Trophoblast cell (in vitro differentiated cells and primary cell): ENCODE results near the gene FAM107B.

Experiments used
- DNase-seq, 2 donors: peaks; one replicate each; pipeline ENCODE4 v3.0.0-alpha.2; 2016
- H2AFZ ChIP-seq: 2 replicates; pipeline ENCODE4 v1.6.1; 2013; ENCODE audit warnings: low read length, moderate library complexity, mild to moderate bottlenecking; ENCODE audit not compliant: insufficient read depth, poor library complexity
- H2AK5ac ChIP-seq: 2 replicates; pipeline ENCODE4 v1.6.1; 2013; ENCODE audit warnings: mild to moderate bottlenecking, low read length
- H2BK120ac ChIP-seq: 2 replicates; pipeline ENCODE4 v1.6.1; 2013; ENCODE audit warnings: low read length, mild to moderate bottlenecking, moderate library complexity; ENCODE audit not compliant: insufficient read depth, poor library complexity
- H2BK12ac ChIP-seq: 2 replicates; pipeline ENCODE4 v1.6.1; 2013; ENCODE audit warnings: mild to moderate bottlenecking, low read length, moderate library complexity
- H2BK5ac ChIP-seq: 2 replicates; pipeline ENCODE4 v1.6.1; 2013; ENCODE audit warnings: low read length, low read depth, moderate library complexity, mild to moderate bottlenecking; ENCODE audit not compliant: poor library complexity
- H3K14ac ChIP-seq: 2 replicates; pipeline ENCODE4 v1.6.1; 2013; ENCODE audit warnings: mild to moderate bottlenecking, low read length
- H3K18ac ChIP-seq: 2 replicates; pipeline ENCODE4 v1.6.1; 2013; ENCODE audit warnings: mild to moderate bottlenecking, low read length
- H3K23ac ChIP-seq: 2 replicates; pipeline ENCODE4 v1.6.1; 2013; ENCODE audit warnings: low read length
- H3K27ac ChIP-seq: 2 replicates; pipeline ENCODE4 v1.5.1; 2013; ENCODE audit warnings: low read depth, mild to moderate bottlenecking, inconsistent platforms, low read length, moderate library complexity
- H3K27me3 ChIP-seq: 2 replicates; pipeline ENCODE4 v1.6.1; 2013; ENCODE audit warnings: inconsistent platforms, mild to moderate bottlenecking, low read length, moderate library complexity; ENCODE audit not compliant: insufficient read depth
- H3K36me3 ChIP-seq, 2 experiments: 1 replicate in 1 of 2; 2 replicates in 1 of 2; pipeline ENCODE4 v1.6.1; 2013; ENCODE audit warnings: low read length in 2 of 2, mild to moderate bottlenecking in 2 of 2, moderate library complexity in 1 of 2; ENCODE audit not compliant: insufficient read depth in 2 of 2, control insufficient read depth in 1 of 2
- H3K4ac ChIP-seq: 2 replicates; pipeline ENCODE4 v1.6.1; 2013; ENCODE audit warnings: low read depth, mild to moderate bottlenecking, low read length, moderate library complexity
- H3K4me1 ChIP-seq, 2 experiments: 1 replicate in 1 of 2; 2 replicates in 1 of 2; pipeline ENCODE4 v1.6.1; 2013; ENCODE audit warnings: low read length in 2 of 2, mild to moderate bottlenecking in 2 of 2, moderate library complexity in 1 of 2; ENCODE audit not compliant: insufficient read depth in 2 of 2, control insufficient read depth in 1 of 2
- H3K4me2 ChIP-seq: 2 replicates; pipeline ENCODE4 v1.6.1; 2013; ENCODE audit warnings: inconsistent platforms, mild to moderate bottlenecking, low read length, moderate library complexity
- H3K4me3 ChIP-seq: 2 replicates; pipeline ENCODE4 v1.5.1; 2013; ENCODE audit warnings: mild to moderate bottlenecking, low read depth, low read length, inconsistent platforms
- H3K79me1 ChIP-seq: one replicate; pipeline ENCODE4 v1.6.1; 2013; ENCODE audit warnings: low read length
- H3K79me2 ChIP-seq: 2 replicates; pipeline ENCODE4 v1.6.1; 2013; ENCODE audit warnings: low read length, mild to moderate bottlenecking; ENCODE audit not compliant: control insufficient read depth, insufficient read depth, poor library complexity
- H3K9ac ChIP-seq: 2 replicates; pipeline ENCODE4 v1.6.1; 2013; ENCODE audit warnings: mild to moderate bottlenecking, low read length
- H3K9me3 ChIP-seq: 2 replicates; pipeline ENCODE4 v1.6.1; 2013; ENCODE audit warnings: low read depth, mild to moderate bottlenecking, control low read depth, inconsistent platforms, low read length; ENCODE audit not compliant: insufficient read depth
- H4K12ac ChIP-seq: 2 replicates; pipeline ENCODE4 v1.6.1; 2013; ENCODE audit warnings: low read depth, mild to moderate bottlenecking, low read length, moderate library complexity
- H4K8ac ChIP-seq: 2 replicates; pipeline ENCODE4 v1.6.1; 2013; ENCODE audit warnings: low read depth, mild to moderate bottlenecking, low read length, moderate library complexity
- H4K91ac ChIP-seq: one replicate; pipeline ENCODE4 v1.6.1; 2013; ENCODE audit warnings: low read depth, mild to moderate bottlenecking, low read length, moderate library complexity
- WGBS: extraction: QIAGEN DNeasy Blood & Tissue Kit; methylation state at CpG from one replicate; pipeline ENCODE4 v1.1.7; 2013; ENCODE audit warnings: missing lambda C conversion rate; ENCODE audit not compliant: insufficient read length, insufficient coverage; ENCODE audit errors: extremely low coverage; 5-methylcytosine and 5-hydroxymethylcytosine counted together

FAM107B gene

DNA sequence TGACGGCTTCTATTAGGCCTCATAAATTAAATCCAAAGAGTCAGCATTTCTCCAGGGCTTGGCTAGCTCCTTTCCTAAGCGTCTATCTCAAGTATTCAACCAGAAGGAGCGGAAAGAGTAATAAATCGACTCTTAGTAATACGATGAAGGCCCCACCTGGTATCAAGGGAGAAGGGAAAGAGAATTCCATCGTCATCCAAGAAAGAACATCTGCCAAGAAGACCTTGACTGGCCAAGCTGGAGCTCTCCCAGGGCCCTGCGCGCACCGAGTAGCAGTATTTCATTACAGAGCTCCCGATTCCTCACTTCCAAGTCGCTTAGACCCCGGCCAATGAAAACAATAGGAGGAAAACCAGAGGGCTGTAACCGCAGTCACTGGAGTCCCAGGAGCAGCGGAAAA is 266.0 kb downstream of the FAM107B start:
- H4K12ac ChIP-seq: no peak overlapping the region
- DNase-seq: no peak
- no peak overlapping the region for H4K91ac ChIP-seq
- no CpG with 5 or more reads among the region's 14 CpGs for WGBS
- no peak overlapping the region for H3K14ac ChIP-seq
- no peak overlapping the region for H3K4me2 ChIP-seq
- H3K36me3 ChIP-seq: peaks cover 2 to 3% of the 10 kb centered on the region in 2 experiments
- H2BK5ac ChIP-seq: no peak overlapping the region
- no peaks in the 10 kb centered on the region for H3K9me3 ChIP-seq
- no peak overlapping the region for H3K18ac ChIP-seq
- H3K4me1 ChIP-seq: no peaks in the 10 kb centered on the region
- no peak overlapping the region for H2AFZ ChIP-seq
- no peak overlapping the region for H3K23ac ChIP-seq
- H3K9ac ChIP-seq: no peak overlapping the region
- H3K4ac ChIP-seq: no peak overlapping the region
- H2AK5ac ChIP-seq: no peak overlapping the region
- no peak overlapping the region for H2BK120ac ChIP-seq
- H2BK12ac ChIP-seq: no peak overlapping the region
- H3K27ac ChIP-seq: no peak overlapping the region
- no peak overlapping the region for H3K4me3 ChIP-seq
- no peak overlapping the region for H4K8ac ChIP-seq
- H3K27me3 ChIP-seq: no peaks in the 10 kb centered on the region
- no peaks in the 10 kb centered on the region for H3K79me2 ChIP-seq
- H3K79me1 ChIP-seq: no peaks in the 10 kb centered on the region

GRCh38 chr10:14507781-14508180 is 266.9 kb downstream of the FAM107B start:
- Histone ChIP-seq H3K4me3 (no peak overlapping the region), H3K36me3 (peaks cover 2 to 3% of the 10 kb centered on the region in 2 experiments), H3K79me1 (no peaks in the 10 kb centered on the region), H4K12ac (no peak overlapping the region), H2BK120ac (no peak overlapping the region), H4K91ac (no peak overlapping the region), H4K8ac (no peak overlapping the region), H3K79me2 (no peaks in the 10 kb centered on the region), H3K23ac (no peak overlapping the region), H2BK5ac (no peak overlapping the region), H3K27me3 (no peaks in the 10 kb centered on the region), H3K27ac (no peak overlapping the region), H3K4me2 (no peak overlapping the region), H3K9ac (no peak overlapping the region), H2AK5ac (no peak overlapping the region), H3K4me1 (no peaks in the 10 kb centered on the region), H2AFZ (no peak overlapping the region), H3K9me3 (no peaks in the 10 kb centered on the region), H3K4ac (no peak overlapping the region), H2BK12ac (no peak overlapping the region), H3K18ac (no peak overlapping the region), H3K14ac (no peak overlapping the region)
- no CpG with 5 or more reads among the region's 4 CpGs for WGBS
- no peak for DNase-seq

- no peak overlapping the region for H4K8ac ChIP-seq
- DNase-seq: no peak
- H2BK5ac ChIP-seq: no peak overlapping the region
- H3K79me1 ChIP-seq: no peaks in the 10 kb centered on the region
- no peak overlapping the region for H4K12ac ChIP-seq
- H3K36me3 ChIP-seq: peaks cover 2 to 3% of the 10 kb centered on the region in 2 experiments
- H3K9me3 ChIP-seq: no peaks in the 10 kb centered on the region
- H3K18ac ChIP-seq: no peak overlapping the region
- H3K4me2 ChIP-seq: no peak overlapping the region
- no peak overlapping the region for H3K4ac ChIP-seq
- WGBS: no CpG with 5 or more reads among the region's 6 CpGs
- no peak overlapping the region for H3K4me3 ChIP-seq
- H2AFZ ChIP-seq: no peak overlapping the region
- H3K9ac ChIP-seq: no peak overlapping the region
- H2BK120ac ChIP-seq: no peak overlapping the region
- H2AK5ac ChIP-seq: no peak overlapping the region
- no peak overlapping the region for H3K14ac ChIP-seq
- H3K27ac ChIP-seq: no peak overlapping the region
- no peak overlapping the region for H4K91ac ChIP-seq
- H3K4me1 ChIP-seq: no peaks in the 10 kb centered on the region
- no peak overlapping the region for H3K23ac ChIP-seq
- no peak overlapping the region for H2BK12ac ChIP-seq
- H3K79me2 ChIP-seq: no peaks in the 10 kb centered on the region
- no peaks in the 10 kb centered on the region for H3K27me3 ChIP-seq
Measured at GRCh38 chr10:14507176-14507575, 267.5 kb downstream of the FAM107B start.

GRCh38 chr10:14502431-14502830 is 272.3 kb downstream of the FAM107B start:
- Histone ChIP-seq H3K4ac (no peak overlapping the region), H3K4me1 (no peaks in the 10 kb centered on the region), H4K8ac (no peak overlapping the region), H3K27me3 (no peaks in the 10 kb centered on the region), H3K4me2 (no peak overlapping the region), H2BK12ac (no peak overlapping the region), H3K4me3 (no peak overlapping the region), H3K18ac (no peak overlapping the region), H3K36me3 (no peaks in the 10 kb centered on the region), H2AK5ac (no peak overlapping the region), H3K9me3 (peaks cover 2% of the 10 kb centered on the region), H3K14ac (no peak overlapping the region), H2BK5ac (no peak overlapping the region), H4K12ac (no peak overlapping the region), H2AFZ (no peak overlapping the region), H3K27ac (no peak overlapping the region), H3K23ac (no peak overlapping the region), H4K91ac (no peak overlapping the region), H3K79me2 (no peaks in the 10 kb centered on the region), H3K9ac (no peak overlapping the region), H2BK120ac (no peak overlapping the region), H3K79me1 (no peaks in the 10 kb centered on the region)
- WGBS: no CpG with 5 or more reads among the region's 3 CpGs
- no peak for DNase-seq
